Mammary epithelial cell (primary cell): ENCODE measurements around the gene COL1A1.

Experiments
- EZH2 ChIP-seq: IDR thresholded peaks from 2 replicates; pipeline ENCODE4 v1.6.1; 2012; ENCODE audit warnings: low read length, inconsistent platforms, borderline replicate concordance
- TF ChIP-seq, protein P1 (sequence below), 2 donors: IDR thresholded peaks in 1 of 2; conservative IDR thresholded peaks in 1 of 2; 2 replicates each; pipeline ENCODE4 v1.5.1; 2011 to 2012; ENCODE audit warnings: inconsistent platforms in 2 of 2, low read length in 2 of 2, mild to moderate bottlenecking in 2 of 2, control low read depth in 1 of 2, low read depth in 1 of 2; ENCODE audit not compliant: insufficient read depth in 1 of 2; ENCODE audit errors: extremely low read depth in 1 of 2

DNA sequence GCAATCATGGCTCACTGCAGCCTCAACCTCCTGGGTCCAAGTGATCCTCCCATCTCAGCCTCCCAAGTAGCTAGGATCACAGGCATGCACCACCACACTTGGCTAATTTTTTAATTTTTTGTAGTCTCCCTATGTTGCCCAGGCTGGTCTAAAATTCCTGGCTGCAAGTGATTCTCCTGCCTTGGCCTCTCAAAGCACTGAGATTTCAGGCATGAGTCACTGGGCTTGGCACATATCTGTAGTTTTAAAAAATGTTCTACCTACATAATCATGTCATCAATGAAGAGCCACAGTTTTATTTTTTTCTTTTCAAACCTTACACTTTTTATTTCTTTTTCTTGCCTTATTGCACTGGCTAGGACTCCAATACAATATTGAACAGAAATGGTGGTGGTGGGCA is 33.1 kb upstream of the COL1A1 start:
- TF ChIP-seq, protein P1, sequence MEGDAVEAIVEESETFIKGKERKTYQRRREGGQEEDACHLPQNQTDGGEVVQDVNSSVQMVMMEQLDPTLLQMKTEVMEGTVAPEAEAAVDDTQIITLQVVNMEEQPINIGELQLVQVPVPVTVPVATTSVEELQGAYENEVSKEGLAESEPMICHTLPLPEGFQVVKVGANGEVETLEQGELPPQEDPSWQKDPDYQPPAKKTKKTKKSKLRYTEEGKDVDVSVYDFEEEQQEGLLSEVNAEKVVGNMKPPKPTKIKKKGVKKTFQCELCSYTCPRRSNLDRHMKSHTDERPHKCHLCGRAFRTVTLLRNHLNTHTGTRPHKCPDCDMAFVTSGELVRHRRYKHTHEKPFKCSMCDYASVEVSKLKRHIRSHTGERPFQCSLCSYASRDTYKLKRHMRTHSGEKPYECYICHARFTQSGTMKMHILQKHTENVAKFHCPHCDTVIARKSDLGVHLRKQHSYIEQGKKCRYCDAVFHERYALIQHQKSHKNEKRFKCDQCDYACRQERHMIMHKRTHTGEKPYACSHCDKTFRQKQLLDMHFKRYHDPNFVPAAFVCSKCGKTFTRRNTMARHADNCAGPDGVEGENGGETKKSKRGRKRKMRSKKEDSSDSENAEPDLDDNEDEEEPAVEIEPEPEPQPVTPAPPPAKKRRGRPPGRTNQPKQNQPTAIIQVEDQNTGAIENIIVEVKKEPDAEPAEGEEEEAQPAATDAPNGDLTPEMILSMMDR (conservative IDR thresholded peaks at IDR 0.05 in 1 of 2, IDR thresholded peaks at IDR 0.05 in 1 of 2; ENCODE audit: extremely low read depth in 1 of 2, insufficient read depth in 1 of 2, low read depth in 1 of 2, low read length in 2 of 2) = no peak
- TF ChIP-seq EZH2 = no peak
